GM23338 (cell line): ENCODE data around the gene IPPK. TPM values are rescaled to one million over a fixed set of nuclear protein-coding genes. Genes with fewer than 3 reads are reported as not detected.

Experiments used
- ATAC-seq: fragments of 200-7000 bp; cut with Tn5 transposase; 3 replicates; pipeline ENCODE4 v1.9.1; 2020
- DNase-seq: peaks from one replicate; pipeline ENCODE4 v3.0.0-alpha.2; 2015; ENCODE audit warnings: low spot score
- H2AFZ ChIP-seq: fragments of 200-600 bp; sonication (generic); 2 replicates; pipeline ENCODE4 v1.8.0; 2016; ENCODE audit warnings: antibody characterized with exemption, mild to moderate bottlenecking, moderate library complexity
- H3F3A ChIP-seq: fragments of 200-600 bp; sonication (generic); replicated peaks from 2 replicates; pipeline ENCODE4 v1.8.0; 2017; ENCODE audit warnings: antibody characterized with exemption, mixed run types, low read depth
- H3K27ac ChIP-seq: fragments of 200-600 bp; sonication (generic); 2 replicates; pipeline ENCODE4 v1.6.1; 2016; ENCODE audit warnings: low read depth
- H3K27me3 ChIP-seq: fragments of 200-600 bp; sonication (generic); 2 replicates; pipeline ENCODE4 v1.8.0; 2016; ENCODE audit warnings: mild to moderate bottlenecking, mixed run types, moderate library complexity; ENCODE audit not compliant: insufficient read depth
- H3K36me3 ChIP-seq: fragments of 200-600 bp; sonication (generic); 2 replicates; pipeline ENCODE4 v1.8.0; 2016; ENCODE audit warnings: mild to moderate bottlenecking; ENCODE audit not compliant: insufficient read depth
- H3K4me1 ChIP-seq: fragments of 200-600 bp; sonication (generic); 2 replicates; pipeline ENCODE4 v1.8.0; 2016; ENCODE audit warnings: mild to moderate bottlenecking, moderate library complexity; ENCODE audit not compliant: insufficient read depth
- H3K4me2 ChIP-seq: fragments of 200-600 bp; sonication (generic); 2 replicates; pipeline ENCODE4 v1.7.1; 2017; ENCODE audit warnings: mixed run types
- H3K4me3 ChIP-seq: fragments of 200-600 bp; sonication (generic); 2 replicates; pipeline ENCODE4 v1.6.1; 2016; ENCODE audit warnings: mixed run types
- H3K79me2 ChIP-seq: fragments of 200-600 bp; sonication (generic); replicated peaks from 2 replicates; pipeline ENCODE4 v1.8.0; 2017; ENCODE audit warnings: mild to moderate bottlenecking; ENCODE audit not compliant: insufficient read depth
- H3K9me2 ChIP-seq: fragments of 200-600 bp; sonication (generic); 2 replicates; pipeline ENCODE4 v1.8.0; 2017; ENCODE audit not compliant: insufficient read depth
- H4K20me1 ChIP-seq: fragments of 200-600 bp; sonication (generic); replicated peaks from 2 replicates; pipeline ENCODE4 v1.8.0; 2017; ENCODE audit warnings: mild to moderate bottlenecking; ENCODE audit not compliant: insufficient read depth
- H3K27ac Mint-ChIP-seq: 2 replicates; pipeline ENCODE4 v1.8.0; 2020; ENCODE audit warnings: inconsistent platforms, mild to moderate bottlenecking, moderate library complexity, mixed read lengths
- H3K27me3 Mint-ChIP-seq: 3 replicates; pipeline ENCODE4 v1.8.0; 2022; ENCODE audit warnings: low read depth, mild to moderate bottlenecking, moderate library complexity, mixed read lengths, inconsistent platforms; ENCODE audit not compliant: insufficient read depth, poor library complexity
- H3K36me3 Mint-ChIP-seq: 3 replicates; pipeline ENCODE4 v1.8.0; 2021; ENCODE audit warnings: low read depth, mild to moderate bottlenecking, inconsistent platforms, moderate library complexity, mixed read lengths
- H3K4me1 Mint-ChIP-seq: 3 replicates; pipeline ENCODE4 v1.8.0; 2020; ENCODE audit warnings: mild to moderate bottlenecking, inconsistent platforms, mixed read lengths
- H3K4me3 Mint-ChIP-seq: 3 replicates; pipeline ENCODE4 v1.8.0; 2021; ENCODE audit warnings: moderate library complexity, mild to moderate bottlenecking, inconsistent platforms, mixed read lengths
- H3K9me3 Mint-ChIP-seq: 3 replicates; pipeline ENCODE4 v1.8.0; 2020; ENCODE audit warnings: moderate library complexity, mild to moderate bottlenecking, inconsistent platforms, mixed read lengths
- CREB1 ChIP-seq: fragments of 250-450 bp; sonication (Bioruptor Pico); IDR thresholded peaks from 2 replicates; pipeline ENCODE4 v1.5.0; 2020; ENCODE audit warnings: low read depth, mild to moderate bottlenecking, moderate library complexity
- CTCF ChIP-seq, 2 experiments: fragments of 200-600 bp in 1 of 2; sonication (generic) in 1 of 2; conservative IDR thresholded peaks; 2 replicates each; pipeline versions ENCODE4 v1.5.1 to v1.6.1; 2016 to 2017; ENCODE audit warnings: antibody characterized with exemption in 2 of 2, low read depth in 2 of 2, mild to moderate bottlenecking in 2 of 2, moderate library complexity in 1 of 2
- EZH2 ChIP-seq: fragments of 200-600 bp; sonication (generic); IDR thresholded peaks from one replicate; pipeline ENCODE4 v1.8.0; 2017; ENCODE audit warnings: antibody characterized with exemption, mild to moderate bottlenecking, low read depth; ENCODE audit not compliant: unreplicated experiment
- EZH2phosphoT487 ChIP-seq: fragments of 200-600 bp; sonication (generic); IDR thresholded peaks from one replicate; pipeline ENCODE4 v1.8.1; 2018; ENCODE audit warnings: antibody characterized with exemption; ENCODE audit not compliant: unreplicated experiment
- JUNB ChIP-seq: IDR thresholded peaks from one replicate; pipeline ENCODE4 v1.6.1; 2016; ENCODE audit warnings: antibody characterized with exemption; ENCODE audit not compliant: unreplicated experiment
- NANOG ChIP-seq: IDR thresholded peaks from 2 replicates; pipeline ENCODE4 v1.6.1; 2016; ENCODE audit warnings: antibody characterized with exemption, borderline replicate concordance
- POLR2AphosphoS5 ChIP-seq: IDR thresholded peaks from 2 replicates; pipeline ENCODE4 v1.6.1; 2016; ENCODE audit warnings: antibody characterized with exemption, low read depth
- STAT1 ChIP-seq: IDR thresholded peaks from one replicate; pipeline ENCODE4 v1.6.1; 2016; ENCODE audit warnings: antibody characterized with exemption; ENCODE audit not compliant: unreplicated experiment
- ZNF114 ChIP-seq: fragments of 250-450 bp; sonication (Bioruptor Pico); IDR thresholded peaks from 2 replicates; pipeline ENCODE4 v1.5.0; 2020; ENCODE audit warnings: mild to moderate bottlenecking, moderate library complexity
- ZNF331 ChIP-seq: fragments of 250-450 bp; sonication (Bioruptor Pico); IDR thresholded peaks from 2 replicates; pipeline ENCODE4 v1.5.0; 2020; ENCODE audit warnings: low read depth, mild to moderate bottlenecking, moderate library complexity
- ZNF462 ChIP-seq: fragments of 250-450 bp; sonication (Bioruptor Pico); IDR thresholded peaks from 2 replicates; pipeline ENCODE4 v1.5.0; 2020; ENCODE audit warnings: mild to moderate bottlenecking, moderate library complexity
- polyA plus RNA-seq: library from polyadenylated mRNA; unstranded; fragments of >200 nt; fragmentation: Nextera tagmentation; extraction: Ambion mirVana; gene quantifications from 2 replicates; pipeline ENCODE4 v1.2.1, GENCODE V29; 2016
- total RNA-seq: library from RNA; depleted of rRNA; stranded (reverse); fragments of >200 nt; shearing (Covaris generic); gene quantifications from 2 replicates; pipeline ENCODE4 v1.2.3, GENCODE V29; 2014
- TF ChIP-seq, protein P1 (sequence below): IDR thresholded peaks from one replicate; pipeline ENCODE4 v1.6.1; 2018; ENCODE audit warnings: antibody characterized with exemption; ENCODE audit not compliant: unreplicated experiment
- TF ChIP-seq, protein P2 (sequence below): IDR thresholded peaks from 2 replicates; pipeline ENCODE4 v1.6.1; 2016; ENCODE audit warnings: antibody characterized with exemption

Gene IPPK
- total and polyA plus RNA-seq, 2 experiments from 2014 or later: 6.5 to 17.5 TPM

DNA sequence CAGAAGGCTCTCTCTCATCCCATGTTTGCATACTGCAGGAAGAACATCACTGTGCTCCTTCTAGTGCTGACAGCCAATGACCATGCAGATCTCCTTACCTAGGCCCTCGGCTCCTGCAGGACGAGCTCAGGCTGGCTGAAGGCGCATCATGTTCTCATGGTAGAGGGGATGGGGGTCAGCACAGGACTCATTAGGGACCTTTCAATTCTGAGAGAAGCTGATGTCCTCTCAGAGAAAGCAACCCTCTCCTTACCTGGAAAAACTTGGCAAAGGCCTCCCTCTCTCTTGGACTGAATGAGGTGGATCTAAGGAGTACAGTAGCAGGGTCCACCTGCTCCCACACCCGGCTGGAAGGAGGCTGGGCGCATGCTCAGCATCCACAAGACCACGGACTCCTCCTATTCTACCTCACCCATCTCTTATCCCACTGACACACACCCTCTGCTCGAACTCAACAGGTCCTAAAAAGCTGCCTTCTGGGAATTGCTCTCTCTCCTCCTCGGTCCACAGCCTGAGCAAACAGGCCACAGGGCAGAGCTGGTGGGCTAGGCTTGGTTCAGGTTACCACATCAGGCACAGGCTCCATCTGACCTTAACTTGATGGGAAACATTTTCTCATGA lies 2.9 kb downstream of the IPPK start:
- Histone ChIP-seq H3K4me1 (peaks cover 17% of the 10 kb centered on the region; the same call in 1 of the 2 replicates), H3F3A (peaks cover 5% of the 10 kb centered on the region; the same call in 1 of the 2 replicates), H3K27me3 (no peaks in the 10 kb centered on the region), H3K4me2 (no peak overlapping the region), H3K4me3 (no peak overlapping the region), H3K36me3 (no peaks in the 10 kb centered on the region), H3K27ac (no peak overlapping the region), H2AFZ (no peak overlapping the region), H3K79me2 (peaks cover 80% of the 10 kb centered on the region), H4K20me1 (peaks cover 6% of the 10 kb centered on the region), H3K9me2 (no peaks in the 10 kb centered on the region)
- Mint-ChIP-seq H3K4me3 (no peak overlapping the region), H3K27me3 (peaks cover 7% of the 10 kb centered on the region), H3K36me3 (peaks cover 4% of the 10 kb centered on the region; the same call in 1 of the 3 replicates), H3K27ac (no peak overlapping the region), H3K9me3 (no peaks in the 10 kb centered on the region), H3K4me1 (peaks cover 25% of the 10 kb centered on the region)
- DNase-seq: no peak
- no peak for ATAC-seq
- TF ChIP-seq, protein P1, sequence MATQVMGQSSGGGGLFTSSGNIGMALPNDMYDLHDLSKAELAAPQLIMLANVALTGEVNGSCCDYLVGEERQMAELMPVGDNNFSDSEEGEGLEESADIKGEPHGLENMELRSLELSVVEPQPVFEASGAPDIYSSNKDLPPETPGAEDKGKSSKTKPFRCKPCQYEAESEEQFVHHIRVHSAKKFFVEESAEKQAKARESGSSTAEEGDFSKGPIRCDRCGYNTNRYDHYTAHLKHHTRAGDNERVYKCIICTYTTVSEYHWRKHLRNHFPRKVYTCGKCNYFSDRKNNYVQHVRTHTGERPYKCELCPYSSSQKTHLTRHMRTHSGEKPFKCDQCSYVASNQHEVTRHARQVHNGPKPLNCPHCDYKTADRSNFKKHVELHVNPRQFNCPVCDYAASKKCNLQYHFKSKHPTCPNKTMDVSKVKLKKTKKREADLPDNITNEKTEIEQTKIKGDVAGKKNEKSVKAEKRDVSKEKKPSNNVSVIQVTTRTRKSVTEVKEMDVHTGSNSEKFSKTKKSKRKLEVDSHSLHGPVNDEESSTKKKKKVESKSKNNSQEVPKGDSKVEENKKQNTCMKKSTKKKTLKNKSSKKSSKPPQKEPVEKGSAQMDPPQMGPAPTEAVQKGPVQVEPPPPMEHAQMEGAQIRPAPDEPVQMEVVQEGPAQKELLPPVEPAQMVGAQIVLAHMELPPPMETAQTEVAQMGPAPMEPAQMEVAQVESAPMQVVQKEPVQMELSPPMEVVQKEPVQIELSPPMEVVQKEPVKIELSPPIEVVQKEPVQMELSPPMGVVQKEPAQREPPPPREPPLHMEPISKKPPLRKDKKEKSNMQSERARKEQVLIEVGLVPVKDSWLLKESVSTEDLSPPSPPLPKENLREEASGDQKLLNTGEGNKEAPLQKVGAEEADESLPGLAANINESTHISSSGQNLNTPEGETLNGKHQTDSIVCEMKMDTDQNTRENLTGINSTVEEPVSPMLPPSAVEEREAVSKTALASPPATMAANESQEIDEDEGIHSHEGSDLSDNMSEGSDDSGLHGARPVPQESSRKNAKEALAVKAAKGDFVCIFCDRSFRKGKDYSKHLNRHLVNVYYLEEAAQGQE: no peak
- TF ChIP-seq EZH2 (no peak), POLR2AphosphoS5 (no peak), CTCF (conservative IDR thresholded peaks at IDR 0.05; ENCODE audit: low read depth in 2 of 2) (no peak), ZNF114 (no peak), ZNF462 (no peak), CREB1 (CRISPR knock-in tag) (no peak), NANOG (no peak), ZNF331 (CRISPR knock-in tag) (no peak), STAT1 (no peak), JUNB (no peak), EZH2phosphoT487 (no peak)
- TF ChIP-seq, protein P2, sequence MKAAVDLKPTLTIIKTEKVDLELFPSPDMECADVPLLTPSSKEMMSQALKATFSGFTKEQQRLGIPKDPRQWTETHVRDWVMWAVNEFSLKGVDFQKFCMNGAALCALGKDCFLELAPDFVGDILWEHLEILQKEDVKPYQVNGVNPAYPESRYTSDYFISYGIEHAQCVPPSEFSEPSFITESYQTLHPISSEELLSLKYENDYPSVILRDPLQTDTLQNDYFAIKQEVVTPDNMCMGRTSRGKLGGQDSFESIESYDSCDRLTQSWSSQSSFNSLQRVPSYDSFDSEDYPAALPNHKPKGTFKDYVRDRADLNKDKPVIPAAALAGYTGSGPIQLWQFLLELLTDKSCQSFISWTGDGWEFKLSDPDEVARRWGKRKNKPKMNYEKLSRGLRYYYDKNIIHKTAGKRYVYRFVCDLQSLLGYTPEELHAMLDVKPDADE: no peak
